K562 (cell line): ENCODE results near the gene MYLK3. TPM values are rescaled to one million over a fixed set of nuclear protein-coding genes. Genes with fewer than 3 reads are reported as not detected.

Experiments
- ATAC-seq: fragments of 200-7000 bp; cut with Tn5 transposase; 3 replicates; pipeline ENCODE4 v1.9.1; 2020; ENCODE audit warnings: moderate library complexity
- BruUV-seq: library from RNA; stranded (reverse); fragments of 400-500 nt; replicated peaks from 2 replicates; lab custom pipeline; 2021; lab: Mats Ljungman, UMichigan
- CTCF ChIA-PET: fragments of 300-600 bp; formaldehyde crosslinking; extraction: SDS; loops from one replicate; lab custom pipeline; 2021; ENCODE audit warnings: low intra/inter-chr PET ratio; lab: Yijun Ruan, JAX
- POLR2A ChIA-PET: fragments of 300-600, 350-650 bp; sonication (Branson Sonifier 250); formaldehyde crosslinking; extraction: SDS; loops from one replicate; lab custom pipeline; 2021; ENCODE audit warnings: antibody characterized with exemption, inconsistent platforms; lab: Yijun Ruan, JAX
- DNase-seq, 4 experiments: peaks; one replicate each; pipeline versions ENCODE4 v3.0.0 to v3.0.0-alpha.2; 2011 to 2018; ENCODE audit warnings: low spot score in 3 of 4, mixed read lengths in 3 of 4; ENCODE audit errors: extremely low read depth in 1 of 4
- FAIRE-seq: peaks from 2 replicates; lab custom pipeline; 2011; peaks lifted over from hg19 to GRCh38; lab: Jason Lieb, UNC
- H2AFZ ChIP-seq: 2 replicates; pipeline ENCODE4 v1.6.0; 2011; ENCODE audit warnings: low read depth, low read length, control low read depth, inconsistent platforms
- H3K27ac ChIP-seq: fragments of 200-600 bp; 3 replicates; pipeline ENCODE4 v1.8.0; 2011; ENCODE audit warnings: low read depth, mild to moderate bottlenecking, control low read depth, inconsistent platforms, low read length, moderate library complexity, mixed read lengths; ENCODE audit errors: extremely low read depth
- H3K27me3 ChIP-seq, 2 experiments: fragments of 300-600 bp in 1 of 2; 2 replicates in 1 of 2; 3 replicates in 1 of 2; pipeline versions ENCODE4 v1.6.0 to v1.8.0; 2011; ENCODE audit warnings: inconsistent platforms in 2 of 2, low read length in 2 of 2, mild to moderate bottlenecking in 1 of 2, mixed read lengths in 1 of 2, moderate library complexity in 1 of 2; ENCODE audit not compliant: control insufficient read depth in 2 of 2, insufficient read depth in 2 of 2
- H3K36me3 ChIP-seq: fragments of 300-600 bp; 3 replicates; pipeline ENCODE4 v1.8.0; 2011; ENCODE audit warnings: mild to moderate bottlenecking, low read length, inconsistent platforms; ENCODE audit not compliant: control insufficient read depth, insufficient read depth
- H3K4me1 ChIP-seq, 2 experiments: fragments of 200-600 bp in 1 of 2; replicated peaks in 1 of 2; 2 replicates in 1 of 2; 3 replicates in 1 of 2; pipeline versions ENCODE4 v1.5.1 to v1.8.0; 2011; ENCODE audit warnings: inconsistent platforms in 2 of 2, low read length in 2 of 2, mild to moderate bottlenecking in 1 of 2, mixed read lengths in 1 of 2, moderate library complexity in 1 of 2; ENCODE audit not compliant: control insufficient read depth in 2 of 2, insufficient read depth in 2 of 2
- H3K4me2 ChIP-seq: 2 replicates; pipeline ENCODE4 v1.6.1; 2011; ENCODE audit warnings: low read length, control low read depth, inconsistent platforms, mixed read lengths; ENCODE audit not compliant: insufficient read depth
- H3K4me3 ChIP-seq: fragments of 200-600 bp; sonication (generic), shearing (Covaris generic); 2 replicates; pipeline ENCODE4 v1.5.1; 2016; ENCODE audit warnings: control low read depth, inconsistent platforms
- H3K79me2 ChIP-seq: fragments of 200-600 bp; 3 replicates; pipeline ENCODE4 v1.8.0; 2011; ENCODE audit warnings: low read length, inconsistent platforms; ENCODE audit not compliant: control insufficient read depth, insufficient read depth
- H3K9ac ChIP-seq, 2 experiments: 2 replicates each; pipeline versions ENCODE4 v1.6.0 to v1.6.1; 2011; ENCODE audit warnings: low read depth in 2 of 2, low read length in 2 of 2, control low read depth in 1 of 2, inconsistent platforms in 1 of 2, mild to moderate bottlenecking in 1 of 2, mixed read lengths in 1 of 2; ENCODE audit not compliant: insufficient read depth in 1 of 2
- H3K9me1 ChIP-seq: one replicate; pipeline ENCODE4 v1.6.0; 2011; ENCODE audit warnings: inconsistent platforms, mild to moderate bottlenecking, low read length, moderate library complexity; ENCODE audit not compliant: control insufficient read depth, insufficient read depth
- H3K9me3 ChIP-seq: replicated peaks from 2 replicates; pipeline ENCODE4 v1.5.1; 2011; ENCODE audit warnings: low read depth, low read length, inconsistent platforms; ENCODE audit not compliant: control insufficient read depth, insufficient read depth
- H4K20me1 ChIP-seq: replicated peaks from 2 replicates; pipeline ENCODE4 v1.6.1; 2011; ENCODE audit warnings: low read length, inconsistent platforms, mixed read lengths; ENCODE audit not compliant: control insufficient read depth, insufficient read depth
- LCOR ChIP-seq: sonication (generic); formaldehyde crosslinking; IDR thresholded peaks from 2 replicates; pipeline ENCODE4 v1.8.0; 2022; ENCODE audit warnings: mild to moderate bottlenecking, missing genetic modification reagents
- NUFIP1 ChIP-seq: fragments of 450-650 bp; IDR thresholded peaks from 2 replicates; pipeline ENCODE4 v1.6.1; 2018; ENCODE audit not compliant: partially characterized antibody
- SAFB ChIP-seq: fragments of 200-400 bp; formaldehyde crosslinking; IDR thresholded peaks from 2 replicates; pipeline ENCODE4 v1.6.1; 2017; ENCODE audit warnings: low read depth, low read length, borderline replicate concordance
- ZKSCAN8 ChIP-seq: fragments of 200-800 bp; sonication (Bioruptor generic); IDR thresholded peaks from 2 replicates; pipeline ENCODE4 v1.6.1; 2016; ENCODE audit warnings: missing genetic modification characterization, missing compliant biosample characterization
- ZNF444 ChIP-seq: fragments of 250-450 bp; sonication (Bioruptor Pico); IDR thresholded peaks from 2 replicates; pipeline ENCODE4 v1.4.0; 2020; ENCODE audit warnings: mild to moderate bottlenecking, moderate library complexity
- ZNF740 ChIP-seq, 3 experiments: fragments of 200-800 bp in 1 of 3; sonication (Bioruptor generic) in 1 of 3; sonication (generic) in 1 of 3; formaldehyde crosslinking in 1 of 3; IDR thresholded peaks; 2 replicates each; pipeline versions ENCODE4 v1.6.1 to v1.8.0; 2016 to 2022; ENCODE audit warnings: mild to moderate bottlenecking in 2 of 3, missing compliant biosample characterization in 2 of 3, missing genetic modification characterization in 2 of 3, missing genetic modification reagents in 1 of 3
- WGBS: fragments of 100-300 bp; shearing (Covaris generic); methylation state at CpG from one replicate; pipeline ENCODE4 v1.1.6; 2016; ENCODE audit warnings: low coverage, mixed read lengths; ENCODE audit not compliant: insufficient coverage; ENCODE audit errors: missing lambda C conversion rate; 5-methylcytosine and 5-hydroxymethylcytosine counted together
- in situ Hi-C: fragments of 300-500 bp; cut with MboI; formaldehyde crosslinking; loops from 4 replicates; pipeline ENCODE4 v1.15.0; 2018; ENCODE audit warnings: inconsistent platforms, mixed read lengths
- intact Hi-C: fragments of 100-400 bp; cut with micrococcal nuclease; formaldehyde crosslinking; loops from 2 replicates; pipeline ENCODE4 v1.14.2; 2022
- polyA plus RNA-seq, 8 experiments: library from polyadenylated mRNA; depleted of rRNA in 4 of 8; stranded (reverse) in 5 of 8; unstranded in 3 of 8; fragments of >200 nt; fragmentation: Nextera tagmentation in 2 of 8; fragmentation: Illumina TruSeq in 1 of 8; extraction: Ambion mirVana in 2 of 8; extraction: Trizol in 1 of 8; gene quantifications; 2 replicates each; pipeline versions ENCODE4 v1.2.1 to v1.2.3, GENCODE V29; 2011 to 2014; ENCODE audit warnings: inconsistent platforms in 1 of 8, missing spikeins in 1 of 8
- total RNA-seq, 7 experiments: library from RNA; depleted of rRNA in 6 of 7; stranded (reverse); fragments of >200 nt in 6 of 7; fragmentation: Illumina TruSeq in 2 of 7; extraction: Trizol in 2 of 7; gene quantifications; 2 replicates each; pipeline versions ENCODE4 v1.2.1 to v1.2.3, GENCODE V29; 2011 to 2021; ENCODE audit warnings: low replicate concordance in 1 of 7

Gene MYLK3
- total and polyA plus RNA-seq, 9 of the 15 experiments (the other 6 are each of a cell fraction or from before 2014, with no cell fraction given): 0.69 to 10.7 (median 4.7) TPM

GRCh38 chr16:46717692-46718091 lies 30.5 kb downstream of the MYLK3 start:
- intact Hi-C loops: no loop called here
- H3K27me3 ChIP-seq: no peaks in the 10 kb centered on the region
- H3K27ac ChIP-seq: no peak overlapping the region
- TF ChIP-seq ZNF740 (CRISPR knock-in tag; IDR thresholded peaks at IDR 0.05) (no peak), ZNF740 (tag; IDR thresholded peaks at IDR 0.05) (no peak), LCOR (CRISPR knock-in tag) (no peak), ZKSCAN8 (CRISPR knock-in tag) (no peak), ZNF444 (CRISPR knock-in tag) (no peak), SAFB (no peak), NUFIP1 (no peak)
- BruUV-seq: no TSS peak
- no peaks in the 10 kb centered on the region for H3K36me3 ChIP-seq
- no peak for DNase-seq
- no peaks in the 10 kb centered on the region for H3K79me2 ChIP-seq
- H3K4me1 ChIP-seq: no peaks in the 10 kb centered on the region
- FAIRE-seq: no peak
- no peak overlapping the region for H3K4me2 ChIP-seq
- H3K9ac ChIP-seq: no peak overlapping the region
- POLR2A ChIA-PET: no interaction called here
- in situ Hi-C loops: no loop called here
- 0 out of 2 replicates have a peak, but pooled peaks cover 3% of the 10 kb centered on the region for H4K20me1 ChIP-seq
- ATAC-seq: no peak
- no peaks in the 10 kb centered on the region for H3K9me3 ChIP-seq
- WGBS: 15% methylated on average over 2 of the region's 2 CpGs
- no peak overlapping the region for H3K4me3 ChIP-seq
- CTCF ChIA-PET: no interaction called here
- no peaks in the 10 kb centered on the region for H3K9me1 ChIP-seq
- no peak overlapping the region for H2AFZ ChIP-seq
